HK-2 (cell line): ENCODE results near the gene LTB.

Experiments used
- DNase-seq: peaks from one replicate; pipeline ENCODE4 v3.0.0-alpha.2; 2018; ENCODE audit not compliant: unreplicated experiment

Gene LTB

DNA sequence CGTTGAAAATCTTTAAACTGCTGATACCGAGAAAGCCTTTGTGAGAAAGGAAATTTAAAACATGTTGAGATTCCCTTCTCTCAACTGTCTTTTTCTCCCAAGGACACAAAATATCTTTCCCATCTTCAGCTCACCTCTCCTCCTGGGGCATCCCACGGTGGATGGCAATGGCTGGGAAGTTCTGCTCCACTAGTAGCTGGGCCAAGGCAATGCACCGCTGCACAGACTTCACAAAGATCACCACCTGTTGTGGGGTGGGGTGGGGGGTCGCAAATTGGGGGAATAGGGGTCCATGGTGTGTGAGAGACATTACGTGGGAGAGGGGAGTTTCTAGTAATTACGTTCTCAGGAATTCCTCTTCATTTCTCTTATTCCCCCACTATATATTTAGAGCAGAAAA lies 51.1 kb downstream of the LTB start:
- no peak for DNase-seq

DNA sequence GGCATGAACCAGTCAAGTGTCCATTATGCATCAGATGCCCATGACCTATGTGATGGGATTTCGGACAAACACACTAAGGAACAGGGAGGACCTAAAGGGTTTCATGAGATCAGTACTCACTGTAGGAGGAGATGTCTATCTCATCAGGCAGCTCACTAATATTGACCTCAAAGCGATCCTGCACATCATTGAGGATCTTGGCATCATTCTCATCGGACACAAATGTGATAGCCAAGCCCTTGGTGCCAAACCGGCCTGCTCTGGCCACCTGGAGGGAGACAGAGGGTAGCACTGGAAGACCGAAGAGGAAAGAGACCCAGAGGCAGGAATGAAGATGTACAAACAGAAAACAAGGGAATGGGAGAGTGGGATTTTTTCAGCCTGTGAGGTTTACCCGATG lies 51.6 kb downstream of the LTB start:
- DNase-seq: no peak
